ENCODE results near the gene EPHA3. TPM values are rescaled to one million over a fixed set of nuclear protein-coding genes. Genes with fewer than 3 reads are reported as not detected.

Gene EPHA3
- total RNA-seq, 1 experiment from 2014 or later = not detected

GRCh38 chr3:89375451-89375850 lies 268.0 kb downstream of the EPHA3 start:
- CTCF ChIA-PET = no interaction called here
- no peak for TF ChIP-seq CTCF (IDR thresholded peaks at IDR 0.05; ENCODE audit: insufficient read depth in 1 of 2, low read depth in 1 of 2, low read length in 1 of 2, severe bottlenecking in 1 of 2, unreplicated experiment in 1 of 2)
- intact Hi-C loops (cut with micrococcal nuclease; ENCODE audit: unreplicated experiment) = no loop called here
- DNase-seq = no peak
- no peaks in the 10 kb centered on the region for H3K36me3 Mint-ChIP-seq (ENCODE audit: insufficient read depth, unreplicated experiment)
- Histone ChIP-seq H3K27me3 (replicated peaks; ENCODE audit: control insufficient read depth, insufficient read depth, low read length) (no peaks in the 10 kb centered on the region), H3K36me3 (ENCODE audit: control insufficient read depth, insufficient read depth, low read length) (no peaks in the 10 kb centered on the region), H3K4me1 (no peaks in the 10 kb centered on the region), H3K4me3 (ENCODE audit: low read depth, low read length) (no peak overlapping the region), H3K9me3 (no peaks in the 10 kb centered on the region)
- POLR2A ChIA-PET = no interaction called here
- H3K27ac Mint-ChIP-seq (ENCODE audit: unreplicated experiment) = no peak overlapping the region
- no peaks in the 10 kb centered on the region for H3K4me1 Mint-ChIP-seq (ENCODE audit: low read depth, unreplicated experiment)
- no TSS peak for BruUV-seq (replicated peaks)
- H3K4me3 Mint-ChIP-seq (ENCODE audit: unreplicated experiment) = no peak overlapping the region
- H3K27me3 Mint-ChIP-seq (ENCODE audit: insufficient read depth, unreplicated experiment) = no peaks in the 10 kb centered on the region
- no peaks in the 10 kb centered on the region for H3K9me3 Mint-ChIP-seq (ENCODE audit: unreplicated experiment)

- CTCF ChIA-PET = no interaction called here
- H3K4me3 Mint-ChIP-seq (ENCODE audit: unreplicated experiment) = no peak overlapping the region
- BruUV-seq (replicated peaks) = no TSS peak
- Histone ChIP-seq H3K27me3 (replicated peaks; ENCODE audit: control insufficient read depth, insufficient read depth, low read length) (no peaks in the 10 kb centered on the region), H3K4me3 (ENCODE audit: low read depth, low read length) (no peak overlapping the region), H3K36me3 (ENCODE audit: control insufficient read depth, insufficient read depth, low read length) (no peaks in the 10 kb centered on the region), H3K9me3 (no peaks in the 10 kb centered on the region), H3K4me1 (no peaks in the 10 kb centered on the region)
- DNase-seq = no peak
- POLR2A ChIA-PET = no interaction called here
- H3K9me3 Mint-ChIP-seq (ENCODE audit: unreplicated experiment) = no peaks in the 10 kb centered on the region
- H3K4me1 Mint-ChIP-seq (ENCODE audit: low read depth, unreplicated experiment) = no peaks in the 10 kb centered on the region
- no peak overlapping the region for H3K27ac Mint-ChIP-seq (ENCODE audit: unreplicated experiment)
- H3K36me3 Mint-ChIP-seq (ENCODE audit: insufficient read depth, unreplicated experiment) = no peaks in the 10 kb centered on the region
- intact Hi-C loops (cut with micrococcal nuclease; ENCODE audit: unreplicated experiment) = no loop called here
- no peak for TF ChIP-seq CTCF (IDR thresholded peaks at IDR 0.05; ENCODE audit: insufficient read depth in 1 of 2, low read depth in 1 of 2, low read length in 1 of 2, severe bottlenecking in 1 of 2, unreplicated experiment in 1 of 2)
- H3K27me3 Mint-ChIP-seq (ENCODE audit: insufficient read depth, unreplicated experiment) = no peaks in the 10 kb centered on the region
Measured at GRCh38 chr3:89380016-89380415, 272.6 kb downstream of the EPHA3 start.

- Mint-ChIP-seq H3K4me3 (ENCODE audit: unreplicated experiment) (no peak overlapping the region), H3K4me1 (ENCODE audit: low read depth, unreplicated experiment) (no peaks in the 10 kb centered on the region), H3K27me3 (ENCODE audit: insufficient read depth, unreplicated experiment) (no peaks in the 10 kb centered on the region), H3K9me3 (ENCODE audit: unreplicated experiment) (no peaks in the 10 kb centered on the region), H3K36me3 (ENCODE audit: insufficient read depth, unreplicated experiment) (no peaks in the 10 kb centered on the region), H3K27ac (ENCODE audit: unreplicated experiment) (no peak overlapping the region)
- intact Hi-C loops (cut with micrococcal nuclease; ENCODE audit: unreplicated experiment) = no loop called here
- no peaks in the 10 kb centered on the region for H3K9me3 ChIP-seq
- H3K4me3 ChIP-seq (ENCODE audit: low read depth, low read length) = no peak overlapping the region
- H3K36me3 ChIP-seq (ENCODE audit: control insufficient read depth, insufficient read depth, low read length) = no peaks in the 10 kb centered on the region
- POLR2A ChIA-PET = no interaction called here
- no TSS peak for BruUV-seq (replicated peaks)
- no peak for TF ChIP-seq CTCF (IDR thresholded peaks at IDR 0.05; ENCODE audit: insufficient read depth in 1 of 2, low read depth in 1 of 2, low read length in 1 of 2, severe bottlenecking in 1 of 2, unreplicated experiment in 1 of 2)
- CTCF ChIA-PET = no interaction called here
- H3K27me3 ChIP-seq (replicated peaks; ENCODE audit: control insufficient read depth, insufficient read depth, low read length) = no peaks in the 10 kb centered on the region
- DNase-seq = no peak
- H3K4me1 ChIP-seq = no peaks in the 10 kb centered on the region
Measured at GRCh38 chr3:89392991-89393390, 285.6 kb downstream of the EPHA3 start.
